ENCODE results near the gene CSTPP1.

GRCh38 chr11:47099214-47099917, 162.8 kb downstream of the CSTPP1 start:
- TF ChIP-seq CTCF (IDR thresholded peaks at IDR 0.05): no peak
- TF ChIP-seq POLR2A (IDR thresholded peaks at IDR 0.05): no peak

Data from Peyer's patch (tissue), 4 donors.